Endometrial microvascular endothelial cells (primary cell): ENCODE results near the gene RAB26. TPM values are rescaled to one million over a fixed set of nuclear protein-coding genes. Genes with fewer than 3 reads are reported as not detected.
"Not testable (repeated sequence)": the region's sequence is repeated elsewhere in the genome, so short reads cannot be mapped to it uniquely, and the experiment has no call there.

Experiments used
- in situ Hi-C: cut with HindIII; loops from 2 replicates; pipeline ENCODE4 v1.10.0; 2017; ENCODE audit warnings: low sequenced_read_pairs, low pct_unique_long_range_greater_than_20kb; ENCODE audit errors: inconsistent ontology term
- total RNA-seq: library from RNA; depleted of rRNA; stranded (reverse); fragments of >200 nt; gene quantifications from one replicate; pipeline ENCODE4 v1.2.3, GENCODE V29; 2015; ENCODE audit errors: inconsistent ontology term

The RAB26 gene
- total RNA-seq, 1 donor from 2014 or later = 0.74 TPM

- in situ Hi-C loops = no loop called here
Measured at GRCh38 chr16:2115591-2115973, 32.8 kb upstream of the RAB26 start.

DNA sequence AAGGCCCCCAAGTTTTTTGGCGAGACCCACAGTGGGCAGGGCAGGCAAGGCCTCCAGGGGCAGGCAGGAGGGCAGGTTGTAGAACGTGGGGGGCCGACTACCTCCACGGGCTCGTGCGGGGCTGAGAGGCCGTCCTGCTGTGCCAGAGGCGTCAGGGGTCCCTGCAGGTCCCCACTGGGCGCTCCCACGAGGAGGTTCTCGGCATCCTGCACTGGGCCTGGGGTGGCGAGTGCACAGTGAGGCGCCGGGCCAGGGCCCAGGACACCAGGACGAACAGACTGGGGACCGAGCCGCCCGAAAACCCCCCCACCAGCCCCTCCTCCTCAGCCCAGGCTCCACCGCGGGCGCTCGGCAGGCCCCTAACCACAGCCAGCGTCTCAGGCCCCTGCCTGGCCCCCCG lies 32.0 kb upstream of the RAB26 start:
- in situ Hi-C loops = not testable (repeated sequence)

DNA sequence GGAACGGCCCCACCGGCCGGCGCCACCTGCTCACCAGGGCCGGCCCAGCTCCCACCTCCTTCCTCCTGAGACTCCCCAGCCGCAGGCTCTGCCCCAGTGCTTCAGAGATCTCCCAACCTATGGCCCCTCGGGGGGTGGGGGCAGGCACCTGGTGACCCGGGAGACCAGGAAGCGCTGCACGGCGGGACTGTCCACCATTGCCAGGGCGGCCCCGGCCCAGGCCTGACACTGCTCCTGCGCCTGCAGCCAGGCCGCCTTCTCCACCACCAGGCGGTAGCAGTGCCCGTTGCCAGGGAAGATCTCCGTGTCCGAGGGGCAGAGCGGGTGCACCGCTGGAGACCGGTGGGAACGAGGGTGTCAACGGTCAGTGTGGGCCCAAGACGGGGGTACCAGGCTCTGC lies 31.1 kb upstream of the RAB26 start:
- in situ Hi-C loops = not testable (repeated sequence)

DNA sequence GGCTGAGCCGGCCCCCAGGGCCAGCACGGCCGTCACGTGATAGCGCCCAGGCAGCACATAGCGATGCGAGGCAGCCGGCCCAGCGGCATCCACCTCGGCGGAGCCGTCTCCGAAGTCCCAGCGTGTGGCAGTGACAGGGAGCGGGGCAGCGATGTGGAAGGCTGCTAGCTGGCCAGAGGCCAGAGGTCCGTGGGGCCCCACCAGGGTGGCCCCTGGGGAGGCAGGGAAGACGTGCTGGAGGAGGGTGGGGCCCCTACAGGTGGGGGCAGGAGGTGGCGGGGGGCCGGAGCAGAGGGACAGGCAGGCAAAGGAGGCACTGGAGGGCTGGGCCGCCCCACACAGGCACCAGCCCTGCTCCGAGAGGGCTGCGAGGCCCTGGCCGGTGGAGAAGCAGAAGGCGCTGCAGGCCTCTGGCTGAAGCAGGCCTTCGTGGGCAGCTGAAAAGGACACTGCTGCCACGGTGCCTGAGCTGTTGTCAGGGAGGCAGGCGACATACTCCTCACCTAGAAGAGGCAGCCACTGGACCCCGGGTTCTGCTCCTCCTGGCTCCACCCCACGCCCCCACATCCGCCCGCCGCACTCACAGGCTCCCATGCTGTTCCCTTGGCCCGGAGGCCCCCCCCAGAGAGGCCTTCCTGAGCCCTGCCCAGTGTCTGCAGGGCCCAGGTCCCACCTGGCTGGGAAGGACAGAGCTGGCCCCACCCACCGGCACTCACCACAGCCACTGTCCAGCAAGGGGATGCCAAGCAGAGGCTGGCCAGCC lies 30.3 kb upstream of the RAB26 start:
- in situ Hi-C loops = not testable (repeated sequence)

DNA sequence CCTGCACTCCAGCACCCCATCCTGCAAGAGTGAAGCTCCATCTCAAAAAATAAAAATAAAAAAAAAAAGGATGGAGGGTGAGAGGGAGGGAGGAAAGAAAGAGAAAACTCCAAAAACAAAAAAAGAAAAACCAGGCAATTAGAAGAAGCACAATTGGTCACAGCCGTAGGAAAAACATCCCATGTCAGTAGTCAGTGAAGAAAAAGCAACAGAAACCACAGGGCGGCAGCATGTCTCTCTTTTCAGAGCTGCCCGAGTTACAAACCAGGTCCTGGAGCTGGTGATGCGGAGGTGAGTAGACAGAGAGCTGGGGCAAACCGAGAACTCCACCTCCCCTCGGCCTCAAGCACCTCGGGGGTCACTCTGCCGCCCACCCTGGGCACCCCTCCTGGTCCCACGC lies 27.1 kb upstream of the RAB26 start:
- in situ Hi-C loops = not testable (repeated sequence)

GRCh38 chr16:2121853-2122252 lies 26.6 kb upstream of the RAB26 start:
- in situ Hi-C loops = no loop called here

DNA sequence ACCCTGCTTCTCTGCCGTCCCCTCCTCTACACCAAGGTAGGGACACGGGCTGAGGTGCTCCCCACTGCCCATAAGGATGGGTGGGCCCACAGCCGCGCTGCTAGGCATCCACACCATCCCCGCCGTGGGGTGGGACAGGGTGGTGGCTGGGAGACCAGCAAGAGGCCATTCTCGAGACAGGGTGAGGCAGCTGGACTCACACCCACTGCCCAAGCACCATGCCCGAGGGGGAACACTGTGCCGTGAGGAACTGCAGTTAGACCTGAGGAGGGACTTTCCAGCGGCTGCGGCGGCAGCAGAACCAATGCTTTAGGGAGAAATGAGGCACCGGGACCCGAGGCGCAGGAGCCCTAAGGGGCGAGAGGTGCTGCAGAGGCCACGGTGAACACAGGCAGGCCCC lies 26.0 kb upstream of the RAB26 start:
- in situ Hi-C loops = no loop called here

DNA sequence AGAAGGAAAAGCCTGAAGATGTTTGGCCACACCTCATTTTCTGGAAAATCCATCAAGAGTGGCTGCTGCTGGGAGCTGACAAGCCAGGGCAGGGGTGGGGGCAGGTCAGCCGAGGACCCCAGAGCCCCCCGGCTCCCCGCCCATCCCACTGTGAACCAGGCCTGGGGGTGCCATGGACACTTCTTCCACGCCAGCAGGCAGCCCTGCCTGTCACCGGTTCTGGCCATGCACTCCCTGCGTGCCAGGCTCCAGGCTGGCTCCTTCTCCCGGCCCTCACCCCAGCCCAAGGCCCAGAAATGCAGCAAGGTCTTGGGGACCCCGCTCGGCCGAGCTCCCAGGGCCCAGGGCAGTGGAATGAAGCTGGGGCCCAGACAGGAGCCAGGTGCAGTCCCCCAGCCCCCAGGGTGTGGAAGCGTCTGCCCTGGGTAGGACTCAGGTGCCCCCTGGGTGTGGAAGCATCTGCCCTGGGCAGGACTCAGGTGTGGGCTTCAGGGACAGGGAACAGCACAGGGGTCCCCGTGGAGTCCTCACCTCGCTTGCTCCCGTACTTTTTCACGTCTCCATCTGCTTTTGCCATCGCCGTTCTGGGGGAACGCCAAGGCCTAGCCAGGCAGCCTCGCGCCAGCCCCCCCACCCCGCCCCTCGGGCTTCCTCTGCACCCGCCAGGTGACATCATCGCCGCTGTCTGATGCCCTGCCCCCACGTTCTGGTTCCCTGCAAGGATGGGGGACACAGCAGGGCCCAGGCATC lies 25.3 kb upstream of the RAB26 start:
- in situ Hi-C loops = not testable (repeated sequence)

- in situ Hi-C loops = not testable (repeated sequence)
Measured at GRCh38 chr16:2123706-2124376, 24.6 kb upstream of the RAB26 start.

GRCh38 chr16:2124377-2124693 lies 24.1 kb upstream of the RAB26 start:
- in situ Hi-C loops = not testable (repeated sequence)

- in situ Hi-C loops = not testable (repeated sequence)
Measured at GRCh38 chr16:2124694-2125444, 23.6 kb upstream of the RAB26 start.

- in situ Hi-C loops = not testable (repeated sequence)
Measured at GRCh38 chr16:2125609-2126008, 22.8 kb upstream of the RAB26 start.

GRCh38 chr16:2126161-2126743 lies 22.2 kb upstream of the RAB26 start:
- in situ Hi-C loops = not testable (repeated sequence)

DNA sequence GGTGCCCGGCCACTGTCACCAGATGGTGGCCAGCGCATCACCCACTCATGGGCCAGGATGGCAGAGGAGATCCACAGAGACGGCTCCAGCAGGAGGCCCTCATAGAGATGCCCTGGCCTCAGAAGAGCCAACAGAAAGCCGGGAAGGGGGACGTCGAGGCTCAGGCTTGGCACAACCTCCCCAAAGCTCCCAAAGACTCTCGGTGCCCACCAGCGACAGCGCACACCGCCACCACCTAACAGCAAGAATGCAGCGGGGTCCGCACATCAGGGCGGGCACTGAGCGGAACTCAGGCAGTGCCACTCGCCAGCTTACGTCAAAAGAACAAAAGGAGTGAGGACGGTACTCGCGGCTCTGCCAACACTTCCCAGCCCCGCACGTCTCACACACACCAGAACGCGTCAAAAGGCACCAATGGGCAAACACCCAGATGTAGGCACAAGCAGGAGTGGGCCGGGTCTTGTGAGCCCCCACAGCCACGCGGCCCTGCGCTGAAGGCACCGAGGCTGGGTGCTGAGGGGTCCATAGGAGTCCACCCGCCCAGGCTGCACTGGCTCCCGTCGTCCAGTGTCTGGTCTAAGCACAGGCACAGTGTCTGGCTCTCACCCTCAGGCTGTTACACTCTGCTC lies 21.4 kb upstream of the RAB26 start:
- in situ Hi-C loops = not testable (repeated sequence)

DNA sequence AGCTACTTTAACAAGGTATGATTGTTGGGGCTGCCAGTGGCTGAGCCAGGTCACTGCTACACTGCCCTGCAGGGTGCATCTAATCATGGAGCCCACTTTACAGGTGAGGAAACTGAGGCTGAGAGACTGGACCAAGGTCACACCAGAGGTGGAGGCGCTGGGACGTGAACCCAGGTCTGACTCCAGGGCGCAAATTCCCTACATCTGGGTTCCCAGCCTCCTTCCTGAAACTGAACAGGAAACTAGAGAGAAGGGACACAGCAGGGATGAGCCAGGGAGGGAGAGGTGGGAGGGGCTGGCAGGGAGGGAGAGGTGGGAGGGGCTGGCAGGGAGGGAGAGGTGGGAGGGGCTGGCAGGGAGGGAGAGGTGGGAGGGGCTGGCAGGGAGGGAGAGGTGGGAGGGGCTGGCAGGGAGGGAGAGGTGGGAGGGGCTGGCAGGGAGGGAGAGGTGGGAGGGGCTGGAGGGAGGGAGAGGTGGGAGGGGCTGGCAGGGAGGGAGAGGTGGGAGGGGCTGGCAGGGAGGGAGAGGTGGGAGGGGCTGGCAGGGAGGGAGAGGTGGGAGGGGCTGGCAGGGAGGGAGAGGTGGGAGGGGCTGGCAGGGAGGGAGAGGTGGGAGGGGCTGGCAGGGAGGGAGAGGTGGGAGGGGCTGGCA lies 20.7 kb upstream of the RAB26 start:
- in situ Hi-C loops = not testable (repeated sequence)

- in situ Hi-C loops = not testable (repeated sequence)
Measured at GRCh38 chr16:2129251-2129650, 19.2 kb upstream of the RAB26 start.

DNA sequence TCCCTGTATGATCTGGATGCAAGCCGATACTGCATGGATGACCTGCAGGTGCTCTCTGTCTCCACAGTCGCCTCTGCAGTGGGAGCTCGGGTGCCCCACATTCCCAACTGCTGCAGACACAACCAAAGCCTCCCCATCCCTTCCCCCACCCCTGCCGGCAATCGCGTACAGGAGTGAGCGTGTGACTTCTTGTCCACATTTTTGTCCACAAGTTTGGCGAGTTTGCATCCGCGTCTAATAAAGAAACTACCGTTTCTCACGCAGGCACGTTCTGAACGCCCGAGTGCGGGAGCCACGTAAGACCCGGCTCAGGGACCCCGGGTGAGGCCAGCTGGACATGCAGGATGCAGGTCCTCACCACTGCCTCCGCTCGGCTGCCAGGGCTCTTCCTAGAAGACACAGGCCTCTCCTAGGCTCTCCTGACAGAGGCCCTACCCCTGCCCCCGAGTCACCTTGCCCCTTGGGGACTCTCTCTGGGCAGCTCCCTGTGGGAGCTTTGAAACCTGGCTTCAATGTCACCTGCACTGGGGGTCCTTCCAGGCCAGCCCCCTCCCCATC lies 18.5 kb upstream of the RAB26 start:
- in situ Hi-C loops = not testable (repeated sequence)

- in situ Hi-C loops = not testable (repeated sequence)
Measured at GRCh38 chr16:2133797-2134196, 14.6 kb upstream of the RAB26 start.
